ENCODE results near the gene TCF7L2.

DNA sequence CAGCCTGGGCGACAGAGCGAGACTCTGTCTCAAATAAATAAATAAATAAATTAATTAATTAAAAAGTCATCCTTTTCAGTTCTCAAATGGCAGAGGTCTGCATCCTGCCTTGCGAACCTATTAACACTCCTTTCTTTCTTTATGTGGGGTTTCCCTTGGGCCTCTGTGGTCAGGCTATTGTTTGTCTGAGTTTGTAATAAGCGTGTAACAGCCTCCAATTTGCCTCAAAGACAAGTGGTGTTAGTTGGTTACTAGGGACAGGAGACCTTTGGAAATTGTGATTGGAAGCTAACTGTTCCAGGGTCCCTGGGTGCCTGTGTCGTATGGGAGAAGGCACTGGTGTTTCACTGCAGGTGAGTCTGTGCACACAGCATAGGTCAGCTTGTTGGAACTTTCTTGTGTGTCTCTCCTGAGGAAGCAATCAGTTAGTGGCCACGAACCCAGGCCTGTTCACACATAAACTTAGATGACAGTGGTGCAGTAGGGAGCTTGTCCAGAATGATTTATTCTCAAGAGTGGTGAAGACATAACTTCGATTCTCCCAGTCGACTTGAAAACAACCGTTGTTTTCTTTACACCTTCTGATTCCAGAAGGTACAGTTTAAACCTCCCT is 33.5 kb downstream of the TCF7L2 start:
- TF ChIP-seq POLR2AphosphoS5 (IDR thresholded peaks at IDR 0.05; ENCODE audit: insufficient read depth in 1 of 2, low read depth in 1 of 2) (no peak), CTCF (IDR thresholded peaks at IDR 0.05) (no peak)
